HG03378 (cell line): ENCODE measurements around the gene CEP192.

Experiments used
- ATAC-seq: cut with Tn5 transposase; IDR thresholded peaks from one replicate; pipeline ENCODE4 v1.9.1; 2021; ENCODE audit warnings: mild to moderate bottlenecking, moderate library complexity; ENCODE audit not compliant: unreplicated experiment

CEP192 gene

GRCh38 chr18:13136904-13137669, 145.9 kb downstream of the CEP192 start:
- ATAC-seq: no peak

GRCh38 chr18:13137670-13138419, 146.7 kb downstream of the CEP192 start:
- ATAC-seq: peak; percentile 93

- no peak for ATAC-seq
These were observed 147.4 kb downstream of the CEP192 start for GRCh38 chr18:13138420-13139139.

- no peak for ATAC-seq
These were observed 148.8 kb downstream of the CEP192 start for GRCh38 chr18:13139885-13140450.

- no peak for ATAC-seq
These were observed 150.0 kb downstream of the CEP192 start for GRCh38 chr18:13141209-13141608.

GRCh38 chr18:13145636-13146190, 154.6 kb downstream of the CEP192 start:
- ATAC-seq: no peak

GRCh38 chr18:13147130-13147529, 156.0 kb downstream of the CEP192 start:
- ATAC-seq: no peak

- no peak for ATAC-seq
These were observed 160.5 kb downstream of the CEP192 start for GRCh38 chr18:13151656-13152055.

GRCh38 chr18:13158428-13158827, 167.3 kb downstream of the CEP192 start:
- no peak for ATAC-seq

GRCh38 chr18:13159579-13159978, 168.4 kb downstream of the CEP192 start:
- ATAC-seq: peak; percentile 40

- no peak for ATAC-seq
These were observed 170.2 kb downstream of the CEP192 start for GRCh38 chr18:13161276-13161899.

- ATAC-seq: no peak
These were observed 172.2 kb downstream of the CEP192 start for GRCh38 chr18:13163167-13163927.

- no peak for ATAC-seq
These were observed 173.2 kb downstream of the CEP192 start for GRCh38 chr18:13164406-13164805.

- ATAC-seq: no peak
These were observed 174.7 kb downstream of the CEP192 start for GRCh38 chr18:13165636-13166423.

GRCh38 chr18:13173578-13174145, 182.5 kb downstream of the CEP192 start:
- ATAC-seq: no peak
